Islet precursor cell (in vitro differentiated cells): ENCODE measurements around the gene FUT2.

Source experiments
- DNase-seq: peaks from one replicate; pipeline ENCODE4 v3.0.0-alpha.2; 2018

Gene FUT2

GRCh38 chr19:48731452-48731851 lies 35.7 kb downstream of the FUT2 start:
- DNase-seq, result no peak

GRCh38 chr19:48734625-48735024 lies 38.9 kb downstream of the FUT2 start:
- DNase-seq, result no peak

- DNase-seq, result peak; percentile 88
Observed at GRCh38 chr19:48735031-48735615, 39.4 kb downstream of the FUT2 start.

GRCh38 chr19:48737360-48737998 lies 41.7 kb downstream of the FUT2 start:
- no peak for DNase-seq

GRCh38 chr19:48738557-48739403 lies 43.0 kb downstream of the FUT2 start:
- DNase-seq, result peak; percentile 99

GRCh38 chr19:48739404-48740163 lies 43.8 kb downstream of the FUT2 start:
- DNase-seq, result no peak

GRCh38 chr19:48740164-48740972 lies 44.6 kb downstream of the FUT2 start, which contains the start of gene RASIP1:
TSS of gene RASIP1 (minus strand) at chr19:48740610. CDS start at chr19:48740282, 328 bp downstream.
- DNase-seq, result no peak

GRCh38 chr19:48741129-48741999 lies 45.6 kb downstream of the FUT2 start:
- no peak for DNase-seq

GRCh38 chr19:48742096-48742495 lies 46.3 kb downstream of the FUT2 start:
- no peak for DNase-seq

- no peak for DNase-seq
Observed at GRCh38 chr19:48745208-48745995, 49.6 kb downstream of the FUT2 start.

- DNase-seq, result no peak
Observed at GRCh38 chr19:48746110-48746509, 50.3 kb downstream of the FUT2 start.

- DNase-seq, result peak; percentile 93
Observed at GRCh38 chr19:48746738-48747575, 51.2 kb downstream of the FUT2 start, which contains the start of gene IZUMO1. TSS of gene IZUMO1 (minus strand) at chr19:48746909. CDS start at chr19:48745859, 1,050 bp downstream.

GRCh38 chr19:48749571-48750198 lies 53.9 kb downstream of the FUT2 start:
- no peak for DNase-seq

- DNase-seq, result no peak
Observed at GRCh38 chr19:48750351-48750750, 54.6 kb downstream of the FUT2 start.

GRCh38 chr19:48750771-48751504 lies 55.2 kb downstream of the FUT2 start:
- no peak for DNase-seq

- no peak for DNase-seq
Observed at GRCh38 chr19:48751845-48752495, 56.2 kb downstream of the FUT2 start.
